Measurements from ENCODE around the gene PAQR5. TPM values are rescaled to one million over a fixed set of nuclear protein-coding genes. Genes with fewer than 3 reads are reported as not detected.
"Not testable (repeated sequence)": the region's sequence is repeated elsewhere in the genome, so short reads cannot be mapped to it uniquely, and the experiment has no call there.

Gene PAQR5
- total RNA-seq, 2 experiments from 2014 or later: not detected

DNA sequence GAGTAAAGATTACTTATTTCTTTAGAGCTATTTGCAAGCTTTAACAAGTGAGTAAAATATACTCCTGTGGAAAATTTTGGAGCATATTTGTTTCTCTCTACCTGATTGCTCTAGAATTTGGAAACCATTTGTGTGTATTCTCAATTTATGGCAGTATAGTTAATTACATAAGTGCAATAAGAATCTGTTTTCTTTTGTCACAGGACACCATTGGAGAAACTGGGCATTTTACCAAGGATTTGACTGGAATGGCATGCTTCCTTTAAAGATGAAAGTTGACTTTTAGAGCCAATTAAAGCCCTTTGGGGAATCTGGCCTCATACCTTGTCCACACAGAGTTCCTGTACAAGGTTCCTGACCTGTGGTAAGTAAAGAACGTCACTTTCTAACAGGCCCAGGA, 38.4 kb downstream of the PAQR5 start:
- Histone ChIP-seq H3K9me3 (ENCODE audit: control insufficient read depth in 1 of 2, insufficient read depth in 1 of 2, low read length in 2 of 2) (peaks cover 0 to 3% of the 10 kb centered on the region in 2 experiments), H3K4me1 (ENCODE audit: insufficient read depth, low read length) (no peaks in the 10 kb centered on the region), H3K27me3 (ENCODE audit: control insufficient read depth in 1 of 2, insufficient read depth in 2 of 2, low read length in 2 of 2) (no peaks in the 10 kb centered on the region), H3K27ac (ENCODE audit: low read depth in 1 of 2, low read length in 2 of 2) (no peak overlapping the region), H3K36me3 (ENCODE audit: insufficient read depth, low read length) (no peaks in the 10 kb centered on the region), H3K4me3 (ENCODE audit: low read length) (no peak overlapping the region)
- TF ChIP-seq, protein P1, sequence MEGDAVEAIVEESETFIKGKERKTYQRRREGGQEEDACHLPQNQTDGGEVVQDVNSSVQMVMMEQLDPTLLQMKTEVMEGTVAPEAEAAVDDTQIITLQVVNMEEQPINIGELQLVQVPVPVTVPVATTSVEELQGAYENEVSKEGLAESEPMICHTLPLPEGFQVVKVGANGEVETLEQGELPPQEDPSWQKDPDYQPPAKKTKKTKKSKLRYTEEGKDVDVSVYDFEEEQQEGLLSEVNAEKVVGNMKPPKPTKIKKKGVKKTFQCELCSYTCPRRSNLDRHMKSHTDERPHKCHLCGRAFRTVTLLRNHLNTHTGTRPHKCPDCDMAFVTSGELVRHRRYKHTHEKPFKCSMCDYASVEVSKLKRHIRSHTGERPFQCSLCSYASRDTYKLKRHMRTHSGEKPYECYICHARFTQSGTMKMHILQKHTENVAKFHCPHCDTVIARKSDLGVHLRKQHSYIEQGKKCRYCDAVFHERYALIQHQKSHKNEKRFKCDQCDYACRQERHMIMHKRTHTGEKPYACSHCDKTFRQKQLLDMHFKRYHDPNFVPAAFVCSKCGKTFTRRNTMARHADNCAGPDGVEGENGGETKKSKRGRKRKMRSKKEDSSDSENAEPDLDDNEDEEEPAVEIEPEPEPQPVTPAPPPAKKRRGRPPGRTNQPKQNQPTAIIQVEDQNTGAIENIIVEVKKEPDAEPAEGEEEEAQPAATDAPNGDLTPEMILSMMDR (IDR thresholded peaks at IDR 0.05): no peak
- H3K4me3 Mint-ChIP-seq: no peak overlapping the region
- ATAC-seq (ENCODE audit: poor library complexity) (no peak), DNase-seq (no peak)
- no peaks in the 10 kb centered on the region for H3K9me3 Mint-ChIP-seq
- peaks cover 3% of the 10 kb centered on the region for H3K27me3 Mint-ChIP-seq
- H3K27ac Mint-ChIP-seq: no peak overlapping the region
- CTCF ChIA-PET: no interaction called here
- intact Hi-C loops (cut with DNase I, micrococcal nuclease): no loop called here
- POLR2A ChIA-PET: no interaction called here
- H3K36me3 Mint-ChIP-seq (ENCODE audit: low read depth): no peaks in the 10 kb centered on the region
- no peaks in the 10 kb centered on the region for H3K4me1 Mint-ChIP-seq (ENCODE audit: low read depth)

DNA sequence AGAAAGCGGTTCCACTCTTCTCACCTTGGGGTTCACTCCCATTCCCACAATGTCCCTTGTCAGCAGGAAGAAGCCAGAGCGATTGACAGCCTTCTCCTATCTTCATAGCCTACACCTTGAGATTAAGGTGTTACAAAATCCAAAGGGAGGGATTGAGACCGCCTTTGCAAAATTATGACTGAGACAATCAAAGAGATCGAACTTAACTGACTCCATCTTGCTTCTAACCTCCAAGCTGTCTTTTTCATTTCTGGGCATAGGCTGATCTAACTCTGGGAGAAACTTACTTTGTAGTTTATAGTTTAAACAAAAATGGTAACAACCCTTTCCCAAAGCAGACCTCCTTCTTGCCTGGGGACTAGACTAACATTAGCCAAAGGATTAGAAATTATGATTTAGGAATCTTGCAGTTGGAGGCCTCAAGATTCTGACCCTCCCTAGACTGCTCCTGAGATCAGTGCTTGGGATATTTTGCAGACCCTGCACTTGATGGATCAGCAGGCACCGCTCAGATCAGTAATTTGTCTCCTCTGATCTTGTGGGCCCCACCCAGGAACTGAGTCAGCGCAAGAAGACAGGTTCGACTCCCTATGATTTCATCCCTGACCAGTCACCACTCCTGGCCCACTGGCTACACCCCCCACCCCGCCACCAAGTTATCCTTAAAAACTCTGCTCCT, 40.0 kb downstream of the PAQR5 start:
- no peak overlapping the region for H3K4me3 Mint-ChIP-seq
- peaks cover under 1% of the 10 kb centered on the region for H3K27me3 Mint-ChIP-seq
- ChIA-PET POLR2A (no interaction called here), CTCF (no interaction called here)
- Histone ChIP-seq H3K4me3 (ENCODE audit: low read length) (no peak overlapping the region), H3K4me1 (ENCODE audit: insufficient read depth, low read length) (no peaks in the 10 kb centered on the region), H3K27me3 (ENCODE audit: control insufficient read depth in 1 of 2, insufficient read depth in 2 of 2, low read length in 2 of 2) (no peaks in the 10 kb centered on the region), H3K36me3 (ENCODE audit: insufficient read depth, low read length) (no peaks in the 10 kb centered on the region), H3K27ac (ENCODE audit: low read depth in 1 of 2, low read length in 2 of 2) (no peak overlapping the region), H3K9me3 (ENCODE audit: control insufficient read depth in 1 of 2, insufficient read depth in 1 of 2, low read length in 2 of 2) (peaks cover 0 to 3% of the 10 kb centered on the region in 2 experiments)
- H3K36me3 Mint-ChIP-seq (ENCODE audit: low read depth): no peaks in the 10 kb centered on the region
- H3K27ac Mint-ChIP-seq: no peak overlapping the region
- DNase-seq (no peak), ATAC-seq (ENCODE audit: poor library complexity) (no peak)
- intact Hi-C loops (cut with DNase I, micrococcal nuclease): no loop called here
- TF ChIP-seq, protein P1 (IDR thresholded peaks at IDR 0.05): no peak
- no peaks in the 10 kb centered on the region for H3K9me3 Mint-ChIP-seq
- no peaks in the 10 kb centered on the region for H3K4me1 Mint-ChIP-seq (ENCODE audit: low read depth)

DNA sequence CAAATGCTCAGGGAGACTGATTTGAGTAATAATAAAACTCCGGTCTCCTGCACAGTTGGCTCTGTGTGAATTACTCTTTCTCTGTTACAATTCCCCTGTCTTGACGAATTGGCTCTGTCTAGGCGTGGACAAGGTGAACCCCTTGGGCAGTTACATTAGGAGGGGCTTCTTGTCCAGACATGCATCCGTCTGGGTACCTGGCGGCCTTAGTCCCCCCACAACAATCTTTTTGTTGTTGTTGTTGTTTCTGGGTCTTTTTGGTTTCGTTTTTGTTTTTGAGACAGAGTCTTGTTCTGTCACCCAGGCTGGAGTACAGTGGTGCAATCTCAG, 40.5 kb downstream of the PAQR5 start:
- CTCF ChIA-PET; intact Hi-C loops (cut with DNase I, micrococcal nuclease); H3K27me3 Mint-ChIP-seq; DNase-seq; H3K36me3 Mint-ChIP-seq (ENCODE audit: low read depth); H3K36me3 ChIP-seq (ENCODE audit: insufficient read depth, low read length); H3K4me3 ChIP-seq (ENCODE audit: low read length); H3K9me3 Mint-ChIP-seq; H3K4me1 ChIP-seq (ENCODE audit: insufficient read depth, low read length); POLR2A ChIA-PET; H3K9me3 ChIP-seq (ENCODE audit: control insufficient read depth in 1 of 2, insufficient read depth in 1 of 2, low read length in 2 of 2); H3K27ac Mint-ChIP-seq; H3K27me3 ChIP-seq (ENCODE audit: control insufficient read depth in 1 of 2, insufficient read depth in 2 of 2, low read length in 2 of 2); H3K4me3 Mint-ChIP-seq; H3K4me1 Mint-ChIP-seq (ENCODE audit: low read depth); ATAC-seq (ENCODE audit: poor library complexity); H3K27ac ChIP-seq (ENCODE audit: low read depth in 1 of 2, low read length in 2 of 2): not testable (repeated sequence)

DNA sequence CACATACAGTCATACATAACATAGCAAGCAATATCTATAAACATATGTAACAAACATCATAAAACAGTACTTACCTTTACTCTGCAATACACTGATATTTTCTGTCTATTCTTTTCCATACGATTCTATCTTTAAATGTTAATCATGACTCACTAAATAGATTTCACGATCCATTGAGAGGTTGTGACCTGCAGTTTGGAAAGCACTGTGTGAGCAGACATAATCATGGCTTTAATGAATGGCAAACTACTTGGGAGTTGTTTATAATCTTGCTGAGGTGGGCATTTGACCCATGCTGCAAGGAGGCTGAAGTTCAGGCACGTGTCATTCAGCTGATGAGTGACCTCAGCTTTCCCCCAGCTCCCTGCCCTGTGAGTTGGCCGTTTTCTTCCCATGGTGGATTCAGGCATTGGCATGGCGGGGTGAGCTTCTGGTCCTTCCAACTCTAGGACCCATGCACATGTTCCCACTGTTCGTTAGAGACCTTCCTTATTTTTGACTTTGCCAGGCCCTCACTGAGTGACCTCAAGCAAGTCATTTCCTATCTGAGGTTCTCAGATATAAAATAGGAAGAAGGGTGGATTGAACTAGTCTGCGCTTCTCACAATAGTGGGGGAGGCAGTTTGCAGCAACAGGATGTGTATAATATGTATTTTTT, 41.7 kb downstream of the PAQR5 start:
- TF ChIP-seq, protein P1 (IDR thresholded peaks at IDR 0.05): no peak
- intact Hi-C loops (cut with DNase I, micrococcal nuclease): no loop called here
- ATAC-seq (ENCODE audit: poor library complexity) (no peak), DNase-seq (no peak)
- Histone ChIP-seq H3K27me3 (ENCODE audit: control insufficient read depth in 1 of 2, insufficient read depth in 2 of 2, low read length in 2 of 2) (no peaks in the 10 kb centered on the region), H3K4me1 (ENCODE audit: insufficient read depth, low read length) (no peaks in the 10 kb centered on the region), H3K36me3 (ENCODE audit: insufficient read depth, low read length) (no peaks in the 10 kb centered on the region), H3K27ac (ENCODE audit: low read depth in 1 of 2, low read length in 2 of 2) (no peak overlapping the region), H3K9me3 (ENCODE audit: control insufficient read depth in 1 of 2, insufficient read depth in 1 of 2, low read length in 2 of 2) (peaks cover 0 to 3% of the 10 kb centered on the region in 2 experiments), H3K4me3 (ENCODE audit: low read length) (no peak overlapping the region)
- CTCF ChIA-PET: no interaction called here
- no peak overlapping the region for H3K4me3 Mint-ChIP-seq
- H3K27me3 Mint-ChIP-seq: peaks cover 3% of the 10 kb centered on the region
- H3K9me3 Mint-ChIP-seq: no peaks in the 10 kb centered on the region
- no peaks in the 10 kb centered on the region for H3K4me1 Mint-ChIP-seq (ENCODE audit: low read depth)
- no peak overlapping the region for H3K27ac Mint-ChIP-seq
- POLR2A ChIA-PET: no interaction called here
- H3K36me3 Mint-ChIP-seq (ENCODE audit: low read depth): no peaks in the 10 kb centered on the region

Data from CD4-positive, alpha-beta T cell (primary cell).